Endodermal cell (in vitro differentiated cells): ENCODE measurements around the gene CSF2. TPM values are rescaled to one million over a fixed set of nuclear protein-coding genes. Genes with fewer than 3 reads are reported as not detected.

Experiments used
- DNase-seq: peaks from one replicate; pipeline ENCODE4 v3.0.0-alpha.2; 2017
- H3K27ac ChIP-seq: 2 replicates; pipeline ENCODE4 v1.5.1; 2013; ENCODE audit warnings: mild to moderate bottlenecking, low read depth, low read length, moderate library complexity
- H3K27me3 ChIP-seq: 2 replicates; pipeline ENCODE4 v1.6.1; 2013; ENCODE audit warnings: mild to moderate bottlenecking, low read length, moderate library complexity; ENCODE audit not compliant: insufficient read depth, control insufficient read depth, poor library complexity, severe bottlenecking
- H3K36me3 ChIP-seq: 2 replicates; pipeline ENCODE4 v1.7.0; 2013; ENCODE audit warnings: mild to moderate bottlenecking, low read length, moderate library complexity; ENCODE audit not compliant: control insufficient read depth, insufficient read depth
- H3K4me1 ChIP-seq: one replicate; pipeline ENCODE4 v1.7.0; 2013; ENCODE audit warnings: low read length; ENCODE audit not compliant: control insufficient read depth, insufficient read depth
- H3K4me3 ChIP-seq: 2 replicates; pipeline ENCODE4 v1.5.1; 2013; ENCODE audit warnings: mild to moderate bottlenecking, low read length, moderate library complexity
- H3K9ac ChIP-seq: 2 replicates; pipeline ENCODE4 v1.6.1; 2013; ENCODE audit warnings: mild to moderate bottlenecking, low read length, moderate library complexity; ENCODE audit not compliant: poor library complexity, severe bottlenecking; ENCODE audit errors: extremely low read depth
- H3K9me3 ChIP-seq: 2 replicates; pipeline ENCODE4 v1.6.1; 2013; ENCODE audit warnings: mild to moderate bottlenecking, low read length, moderate library complexity; ENCODE audit not compliant: control insufficient read depth
- H3K27ac Mint-ChIP-seq: 2 replicates; pipeline ENCODE4 v1.8.0; 2020; ENCODE audit warnings: mixed read lengths
- H3K27me3 Mint-ChIP-seq: 2 replicates; pipeline ENCODE4 v1.8.0; 2021; ENCODE audit warnings: mild to moderate bottlenecking, mixed read lengths; ENCODE audit not compliant: insufficient read depth
- H3K36me3 Mint-ChIP-seq: 2 replicates; pipeline ENCODE4 v1.8.0; 2020; ENCODE audit warnings: low read depth, mixed read lengths
- H3K4me1 Mint-ChIP-seq: 2 replicates; pipeline ENCODE4 v1.8.0; 2020; ENCODE audit warnings: mixed read lengths
- H3K4me3 Mint-ChIP-seq: 2 replicates; pipeline ENCODE4 v1.8.0; 2020; ENCODE audit warnings: mild to moderate bottlenecking, moderate library complexity, mixed read lengths
- H3K9me3 Mint-ChIP-seq: 2 replicates; pipeline ENCODE4 v1.8.0; 2020; ENCODE audit warnings: mild to moderate bottlenecking, mixed read lengths
- WGBS, 2 experiments: methylation state at CpG; one replicate each; pipeline versions ENCODE4 v1.1.5 to v1.1.7; 2013; ENCODE audit warnings: missing lambda C conversion rate in 2 of 2, mixed read lengths in 1 of 2; ENCODE audit not compliant: insufficient coverage in 1 of 2, insufficient read length in 1 of 2; 5-methylcytosine and 5-hydroxymethylcytosine counted together
- total RNA-seq, 2 donors: library from RNA; stranded (reverse); fragmentation: NEBNext Ultra II Directional in 1 of 2; extraction: Animal tissue kit (Norgen Biotek cat#: 25700) in 1 of 2; gene quantifications; 2 replicates in 1 of 2; 3 replicates in 1 of 2; pipeline ENCODE4 v1.2.1, GENCODE V29; 2021
- TF ChIP-seq, protein P1 (sequence below): fragments of 200-600 bp; sonication (generic); conservative IDR thresholded peaks from 2 replicates; pipeline ENCODE4 v1.5.0; 2021; ENCODE audit warnings: antibody characterized with exemption, mild to moderate bottlenecking

Gene CSF2
- total RNA-seq, 2 donors from 2014 or later, result not detected

DNA sequence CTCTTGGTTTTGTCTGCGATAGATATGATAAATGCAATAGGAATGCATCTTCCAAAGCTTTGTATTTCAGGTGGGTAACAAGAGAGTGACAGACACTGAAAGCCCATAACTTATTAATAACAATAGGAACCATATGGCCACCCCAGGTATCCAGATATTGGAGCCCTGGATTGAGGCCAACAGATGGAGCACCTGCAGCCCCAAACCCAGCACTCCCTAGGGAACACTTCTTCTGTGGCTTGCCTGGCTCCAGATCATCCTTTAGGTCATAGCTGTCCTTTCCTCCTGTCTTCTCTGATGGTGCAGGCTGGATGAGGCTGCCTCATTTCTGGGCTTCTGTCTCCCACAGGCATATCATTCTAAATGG is 18.2 kb upstream of the CSF2 start:
- Histone ChIP-seq H3K4me3 (no peak overlapping the region), H3K27me3 (no peaks in the 10 kb centered on the region), H3K36me3 (no peaks in the 10 kb centered on the region), H3K9ac (no peak overlapping the region), H3K27ac (no peak overlapping the region), H3K9me3 (no peaks in the 10 kb centered on the region), H3K4me1 (no peaks in the 10 kb centered on the region)
- H3K27ac Mint-ChIP-seq, result no peak overlapping the region
- H3K4me1 Mint-ChIP-seq, result no peaks in the 10 kb centered on the region
- TF ChIP-seq, protein P1, sequence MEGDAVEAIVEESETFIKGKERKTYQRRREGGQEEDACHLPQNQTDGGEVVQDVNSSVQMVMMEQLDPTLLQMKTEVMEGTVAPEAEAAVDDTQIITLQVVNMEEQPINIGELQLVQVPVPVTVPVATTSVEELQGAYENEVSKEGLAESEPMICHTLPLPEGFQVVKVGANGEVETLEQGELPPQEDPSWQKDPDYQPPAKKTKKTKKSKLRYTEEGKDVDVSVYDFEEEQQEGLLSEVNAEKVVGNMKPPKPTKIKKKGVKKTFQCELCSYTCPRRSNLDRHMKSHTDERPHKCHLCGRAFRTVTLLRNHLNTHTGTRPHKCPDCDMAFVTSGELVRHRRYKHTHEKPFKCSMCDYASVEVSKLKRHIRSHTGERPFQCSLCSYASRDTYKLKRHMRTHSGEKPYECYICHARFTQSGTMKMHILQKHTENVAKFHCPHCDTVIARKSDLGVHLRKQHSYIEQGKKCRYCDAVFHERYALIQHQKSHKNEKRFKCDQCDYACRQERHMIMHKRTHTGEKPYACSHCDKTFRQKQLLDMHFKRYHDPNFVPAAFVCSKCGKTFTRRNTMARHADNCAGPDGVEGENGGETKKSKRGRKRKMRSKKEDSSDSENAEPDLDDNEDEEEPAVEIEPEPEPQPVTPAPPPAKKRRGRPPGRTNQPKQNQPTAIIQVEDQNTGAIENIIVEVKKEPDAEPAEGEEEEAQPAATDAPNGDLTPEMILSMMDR, result no peak
- no peak for DNase-seq
- WGBS, 2 experiments, result 94% methylated on average over 1 of the region's 1 CpG; no CpG with 5 or more reads in 1 of the 2 experiments
- no peak overlapping the region for H3K4me3 Mint-ChIP-seq
- no peaks in the 10 kb centered on the region for H3K36me3 Mint-ChIP-seq
- no peaks in the 10 kb centered on the region for H3K27me3 Mint-ChIP-seq
- no peaks in the 10 kb centered on the region for H3K9me3 Mint-ChIP-seq

- H3K9ac ChIP-seq, result no peak overlapping the region
- no peaks in the 10 kb centered on the region for H3K27me3 ChIP-seq
- H3K4me1 Mint-ChIP-seq, result no peaks in the 10 kb centered on the region
- DNase-seq, result no peak
- no peak overlapping the region for H3K27ac Mint-ChIP-seq
- TF ChIP-seq, protein P1, result no peak
- no peaks in the 10 kb centered on the region for H3K36me3 Mint-ChIP-seq
- H3K9me3 Mint-ChIP-seq, result no peaks in the 10 kb centered on the region
- H3K9me3 ChIP-seq, result no peaks in the 10 kb centered on the region
- no peak overlapping the region for H3K27ac ChIP-seq
- no peak overlapping the region for H3K4me3 Mint-ChIP-seq
- no peaks in the 10 kb centered on the region for H3K4me1 ChIP-seq
- H3K36me3 ChIP-seq, result no peaks in the 10 kb centered on the region
- WGBS, 2 experiments, result 83 to 89% methylated on average over 7 to 12 of the region's 12 CpGs
- no peaks in the 10 kb centered on the region for H3K27me3 Mint-ChIP-seq
- no peak overlapping the region for H3K4me3 ChIP-seq
Measured at GRCh38 chr5:132055808-132056609, 17.6 kb upstream of the CSF2 start.

DNA sequence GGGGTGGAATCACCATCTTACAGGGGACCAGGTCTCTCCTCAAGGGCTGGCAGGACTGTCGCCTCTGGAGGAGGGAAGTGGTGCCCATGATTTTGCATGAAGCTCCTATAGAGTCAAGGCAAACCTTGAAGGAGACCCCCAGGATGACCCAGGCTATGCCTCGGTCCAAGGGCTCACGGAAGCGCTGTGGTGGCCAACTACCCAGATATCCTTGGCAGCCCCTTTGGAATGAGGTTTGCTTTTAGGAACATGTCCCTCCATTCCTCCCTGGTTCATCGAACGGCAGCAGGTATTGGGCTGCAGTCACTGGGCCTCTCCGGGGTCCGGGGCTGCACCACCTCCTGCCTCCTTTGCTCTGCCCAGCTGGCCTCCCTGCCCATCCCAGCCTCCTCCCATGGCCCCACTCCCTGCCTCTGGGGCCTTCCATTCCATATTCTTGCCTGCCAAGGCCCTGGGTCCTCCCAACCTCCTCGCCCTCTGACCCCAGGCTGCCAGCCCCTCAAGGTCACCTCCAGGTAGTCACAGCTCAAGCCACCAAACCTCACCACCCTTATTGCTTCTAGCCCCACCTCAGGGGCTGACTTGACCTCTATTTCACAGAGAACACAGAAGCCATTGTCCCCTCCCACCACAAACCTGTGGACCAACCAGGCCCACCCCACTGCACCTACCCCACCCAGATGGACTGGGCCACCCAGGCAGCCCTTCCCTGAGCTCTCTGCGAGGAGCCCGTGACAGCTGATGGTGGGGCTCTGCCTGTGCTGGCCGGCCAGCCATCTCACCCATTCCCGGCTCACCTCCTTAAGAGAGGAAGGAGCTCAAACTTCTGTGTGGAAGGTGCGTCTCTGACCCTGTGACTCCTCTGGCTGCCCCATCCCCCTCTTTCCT is 16.7 kb upstream of the CSF2 start:
- 92 to 97% methylated on average over 6 to 14 of the region's 14 CpGs for WGBS, 2 experiments
- DNase-seq, result no peak
- H3K4me1 Mint-ChIP-seq, result no peaks in the 10 kb centered on the region

More for the DNA sequence above, 16.7 kb upstream of the CSF2 start:
- Mint-ChIP-seq H3K4me3 (no peak overlapping the region), H3K9me3 (no peaks in the 10 kb centered on the region), H3K27ac (no peak overlapping the region), H3K36me3 (no peaks in the 10 kb centered on the region), H3K27me3 (no peaks in the 10 kb centered on the region)
- Histone ChIP-seq H3K4me1 (no peaks in the 10 kb centered on the region), H3K27ac (no peak overlapping the region), H3K36me3 (no peaks in the 10 kb centered on the region), H3K4me3 (no peak overlapping the region), H3K9me3 (no peaks in the 10 kb centered on the region), H3K9ac (no peak overlapping the region), H3K27me3 (no peaks in the 10 kb centered on the region)
- TF ChIP-seq, protein P1, result no peak
